GM18519 (cell line): ENCODE results near the gene RAB3GAP2.
"Not testable (repeated sequence)": the region's sequence is repeated elsewhere in the genome, so short reads cannot be mapped to it uniquely, and the experiment has no call there.

Experiments used
- ATAC-seq: cut with Tn5 transposase; IDR thresholded peaks from one replicate; pipeline ENCODE4 v1.9.1; 2021; ENCODE audit warnings: mild to moderate bottlenecking, moderate library complexity; ENCODE audit not compliant: unreplicated experiment, low FRiP score

Gene RAB3GAP2

DNA sequence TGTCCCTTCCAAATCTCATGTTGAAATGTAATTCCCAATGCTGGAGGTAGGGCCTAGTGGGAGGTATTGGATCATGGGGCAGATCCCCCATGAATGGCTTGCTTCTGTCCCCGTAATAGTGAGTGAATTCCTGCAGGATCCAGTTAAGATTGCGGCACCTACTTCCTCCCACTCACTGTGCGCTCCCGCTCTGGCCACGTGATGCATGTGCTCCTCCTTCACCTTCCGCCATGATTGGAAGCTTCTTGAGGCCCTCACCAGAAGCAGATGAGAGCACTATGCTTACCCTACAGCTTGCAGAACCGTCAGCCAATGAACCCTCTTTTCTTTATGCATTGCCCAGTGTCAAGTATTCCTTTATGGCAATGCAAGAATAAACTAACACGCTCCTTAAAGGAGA, 14.9 kb upstream of the RAB3GAP2 start:
- ATAC-seq, result no peak

DNA sequence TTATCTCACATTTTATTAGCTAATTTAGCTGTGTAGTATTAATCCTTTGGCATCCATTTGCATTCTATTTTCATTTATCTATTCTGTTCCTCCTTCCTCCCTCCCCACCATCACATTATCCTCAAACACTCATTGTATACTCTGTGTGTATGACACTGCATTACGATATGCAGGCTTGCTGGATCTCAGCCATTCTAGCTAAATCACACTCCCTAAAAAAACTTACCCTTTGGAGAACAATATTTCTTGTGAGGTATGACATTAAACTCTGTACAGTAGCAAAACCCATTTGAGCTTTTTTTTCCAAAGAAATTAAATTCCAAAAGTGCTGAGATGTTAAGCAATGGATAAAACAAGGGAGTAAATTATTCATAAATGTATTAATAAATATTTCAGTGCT, 11.4 kb upstream of the RAB3GAP2 start:
- no peak for ATAC-seq

DNA sequence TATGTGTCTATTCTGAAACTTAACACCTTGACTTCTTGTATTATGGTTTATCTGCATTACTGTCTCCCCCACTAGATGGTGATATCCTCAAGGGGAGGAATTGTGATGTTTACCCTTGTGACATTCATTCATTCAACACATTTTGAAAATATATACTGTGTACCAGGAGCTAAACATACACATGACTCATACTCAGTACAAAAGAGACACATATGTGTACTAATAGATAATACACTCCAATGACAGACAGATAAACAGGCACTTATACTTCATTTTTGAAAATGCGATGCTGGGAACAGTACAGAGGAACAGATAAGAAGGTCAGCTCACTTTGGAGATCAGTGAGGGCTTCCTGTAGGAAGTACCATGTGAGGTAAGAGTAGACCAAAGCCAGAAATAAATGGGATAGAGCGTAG, 8.9 kb upstream of the RAB3GAP2 start:
- ATAC-seq, result no peak

DNA sequence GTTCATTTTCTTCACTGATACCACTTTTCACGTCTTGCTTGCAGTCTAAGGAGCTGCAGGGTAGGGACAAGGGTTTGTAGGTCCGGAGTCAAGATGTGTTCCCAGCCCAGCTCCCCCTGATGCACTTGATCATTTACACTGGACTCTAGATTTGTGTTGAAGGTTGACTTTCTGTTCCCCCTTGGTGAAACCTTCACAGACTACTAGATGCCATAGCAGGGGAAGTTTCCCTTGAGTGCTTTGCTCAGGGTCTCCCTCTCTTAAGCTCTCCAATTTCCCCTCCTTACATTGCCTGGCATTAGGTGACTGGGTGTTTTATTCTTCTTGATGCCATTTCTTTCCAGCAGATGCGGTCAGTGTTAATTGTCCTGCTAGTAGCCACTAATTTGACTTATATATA, 8.0 kb upstream of the RAB3GAP2 start:
- no peak for ATAC-seq

DNA sequence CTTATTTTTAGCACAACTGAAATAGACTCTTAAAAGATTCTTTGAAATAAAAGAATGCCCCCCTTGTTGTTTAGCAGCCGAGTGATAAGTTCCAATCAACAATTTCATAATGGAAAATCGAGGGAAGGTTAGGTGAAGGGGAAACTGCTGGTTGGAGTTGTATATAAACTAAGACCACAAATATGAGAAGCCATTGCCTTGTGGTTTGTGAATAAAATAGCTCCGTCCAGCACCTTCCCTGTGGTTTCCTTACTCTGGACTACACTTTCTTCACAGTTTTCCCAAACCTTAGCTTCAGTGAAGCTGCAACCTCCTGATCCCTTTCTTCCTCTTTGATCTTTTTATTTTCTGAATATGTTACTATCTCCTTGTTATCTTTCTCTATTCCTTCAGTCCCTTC, 6.7 kb upstream of the RAB3GAP2 start:
- ATAC-seq, result no peak

DNA sequence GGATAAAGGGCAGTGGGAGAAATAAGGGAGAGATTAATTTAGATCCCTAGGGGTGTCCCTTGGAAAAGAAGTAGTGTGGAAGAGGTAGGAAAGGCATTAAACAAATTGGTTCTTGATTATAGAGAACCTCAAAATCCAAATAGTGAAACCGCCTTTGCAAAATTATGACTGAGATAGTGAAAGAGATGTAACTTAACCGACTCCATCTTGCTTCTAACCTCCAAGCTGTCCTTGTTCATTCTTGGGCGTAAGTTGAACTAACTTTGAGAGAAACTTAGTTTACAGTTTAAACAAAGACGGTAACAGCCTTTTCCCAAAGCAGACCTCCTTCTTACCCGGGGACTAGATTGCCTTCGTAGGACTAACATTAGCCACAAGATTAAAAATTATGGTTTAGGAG, 3.2 kb upstream of the RAB3GAP2 start:
- no peak for ATAC-seq

DNA sequence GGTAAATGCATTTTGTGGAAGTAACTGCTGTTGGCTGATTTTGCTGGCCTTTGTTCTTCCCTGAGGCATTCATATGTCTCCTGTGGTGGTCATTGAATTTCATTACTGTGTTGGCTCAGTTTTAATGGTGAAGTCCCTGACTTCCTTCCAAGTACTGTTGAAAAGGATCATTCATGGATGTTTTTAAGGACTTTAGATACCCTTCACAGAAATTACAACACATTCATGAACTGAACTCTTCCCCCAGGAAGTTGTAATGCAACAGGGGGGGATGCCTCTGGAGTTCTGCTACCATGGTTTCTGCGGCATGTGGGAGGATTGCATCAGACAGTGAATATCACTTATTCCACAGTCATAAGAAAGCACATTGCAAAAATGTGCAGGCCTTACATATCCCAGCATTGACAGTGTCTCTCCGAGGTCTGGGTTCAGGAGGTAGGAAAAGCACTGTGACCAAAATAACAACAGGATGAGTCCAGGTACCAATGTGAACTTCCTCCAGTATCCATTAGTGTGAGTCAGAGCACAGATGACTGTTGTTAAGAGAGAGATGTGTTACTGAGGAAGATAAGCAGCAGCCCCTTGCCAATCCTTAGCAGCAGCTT, 2.1 kb upstream of the RAB3GAP2 start:
- ATAC-seq, result no peak

DNA sequence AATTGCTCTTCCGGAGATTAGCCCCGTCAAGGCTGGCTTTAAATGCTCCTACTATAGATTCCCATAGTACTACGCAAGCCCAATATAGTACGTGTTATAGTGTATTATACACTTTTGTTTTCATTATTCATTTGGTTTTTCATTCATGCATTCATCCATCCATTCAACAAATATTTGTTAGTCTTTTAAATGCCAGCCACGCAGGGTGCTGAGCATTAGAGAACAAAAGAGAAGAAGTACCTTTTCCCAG, 513 bp upstream of the RAB3GAP2 start:
- no peak for ATAC-seq

DNA sequence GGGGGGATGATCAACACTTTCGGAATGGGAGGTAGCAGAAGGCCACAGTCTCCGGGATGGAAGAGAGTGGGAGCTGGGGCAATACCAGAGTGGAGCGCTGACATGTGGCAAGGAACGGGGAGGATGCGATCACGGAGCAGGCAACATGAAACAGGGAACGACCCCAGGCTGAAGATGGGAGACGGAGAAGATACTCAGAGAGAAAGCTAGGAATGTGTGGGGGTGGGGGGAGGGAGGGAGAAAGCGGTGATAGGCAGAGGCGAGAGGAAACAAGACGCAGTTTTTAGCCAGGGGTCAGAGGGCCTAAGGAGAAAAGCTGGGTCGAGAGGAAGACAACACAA, 577 bp downstream of the RAB3GAP2 start:
- ATAC-seq, result no peak

DNA sequence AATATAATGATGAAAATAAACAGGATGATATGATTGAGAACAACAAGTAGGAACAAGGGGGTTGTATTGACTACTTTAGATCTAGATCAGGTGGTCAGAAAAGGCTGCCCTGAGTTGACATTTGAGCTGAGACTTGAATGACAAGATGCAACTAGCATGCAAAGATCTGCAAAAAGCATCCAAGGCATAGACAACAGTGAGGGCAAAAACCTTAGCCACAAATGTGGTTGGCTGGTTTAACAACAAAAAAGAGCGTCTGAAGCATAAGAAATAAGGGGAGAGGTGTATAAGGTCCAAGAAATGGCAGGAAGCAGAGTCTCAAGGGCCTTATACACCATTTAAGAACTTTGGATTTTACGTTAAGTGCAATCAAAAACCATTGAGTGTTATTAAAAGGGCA, 3.2 kb downstream of the RAB3GAP2 start:
- ATAC-seq, result no peak

DNA sequence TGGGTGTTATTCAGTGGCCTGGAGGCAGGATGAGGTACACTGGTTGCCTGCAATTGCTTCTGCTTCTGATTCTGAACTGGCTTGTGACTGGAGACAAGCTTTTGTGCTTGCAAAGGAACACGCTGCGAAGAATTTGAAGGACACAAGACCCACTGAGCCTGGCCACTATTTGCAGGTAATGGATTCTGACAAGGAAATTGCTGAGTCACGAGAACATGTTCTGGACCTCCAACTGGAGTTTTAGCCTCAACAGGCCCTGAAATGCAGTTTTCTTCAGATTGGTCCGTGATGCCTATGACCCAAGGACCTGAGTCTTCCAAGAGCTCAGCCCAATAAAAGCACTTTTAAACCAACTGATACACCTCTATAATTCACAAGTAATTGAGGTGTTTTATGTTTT, 4.6 kb downstream of the RAB3GAP2 start:
- ATAC-seq, result no peak

DNA sequence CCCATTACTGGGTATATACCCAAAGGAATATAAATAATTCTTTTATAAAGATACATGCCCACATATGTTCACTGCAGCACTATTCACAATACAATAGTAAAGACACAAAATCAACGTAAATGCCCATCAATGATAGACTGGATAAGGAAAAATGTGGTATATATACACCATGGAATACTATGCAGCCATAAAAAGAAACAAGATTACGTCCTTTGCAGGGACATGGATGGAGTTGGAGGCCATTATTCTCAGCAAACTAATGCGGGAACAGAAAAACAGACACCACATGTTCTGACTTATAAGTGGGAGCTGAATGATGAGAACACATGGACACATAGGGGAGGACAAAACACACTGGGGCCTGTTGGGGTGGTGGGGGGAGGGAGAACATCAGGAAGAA, 12.0 kb downstream of the RAB3GAP2 start:
- ATAC-seq, result not testable (repeated sequence)

DNA sequence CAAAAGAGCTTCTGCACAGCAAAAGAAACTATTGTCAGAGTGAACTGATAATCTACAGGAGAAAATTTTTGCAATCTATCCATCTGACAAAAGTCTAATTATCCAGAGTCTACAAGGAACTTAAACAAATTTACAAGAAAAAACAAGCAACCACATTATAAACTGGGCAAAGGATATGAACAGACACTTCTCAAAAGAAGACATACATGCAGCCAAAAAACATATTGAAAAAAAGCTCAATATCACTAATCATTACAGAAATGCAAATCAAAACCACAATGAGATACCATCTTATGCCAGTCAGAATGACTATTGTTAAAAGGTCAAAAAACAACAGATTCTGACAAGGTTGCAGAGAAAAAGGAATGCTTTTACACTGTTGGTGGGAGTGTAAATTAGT, 12.5 kb downstream of the RAB3GAP2 start:
- ATAC-seq, result not testable (repeated sequence)

DNA sequence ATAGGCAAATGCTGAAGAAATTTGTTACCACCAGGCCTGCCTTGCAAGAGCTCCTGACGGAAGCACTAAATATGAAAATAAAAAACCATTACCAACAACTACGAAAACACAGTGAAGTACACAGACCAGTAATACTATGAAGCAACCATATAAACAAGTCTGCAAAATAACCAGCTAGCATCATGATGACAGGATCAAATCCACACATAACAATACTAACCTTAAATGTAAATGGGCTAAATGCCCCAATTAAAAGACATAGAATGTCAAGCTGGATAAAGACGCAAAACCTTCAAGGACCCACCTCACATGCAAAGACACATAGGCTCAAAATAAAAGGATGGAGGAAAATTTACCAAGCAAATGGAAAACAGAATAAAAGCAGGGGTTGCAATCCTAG, 16.1 kb downstream of the RAB3GAP2 start:
- not testable (repeated sequence) for ATAC-seq

DNA sequence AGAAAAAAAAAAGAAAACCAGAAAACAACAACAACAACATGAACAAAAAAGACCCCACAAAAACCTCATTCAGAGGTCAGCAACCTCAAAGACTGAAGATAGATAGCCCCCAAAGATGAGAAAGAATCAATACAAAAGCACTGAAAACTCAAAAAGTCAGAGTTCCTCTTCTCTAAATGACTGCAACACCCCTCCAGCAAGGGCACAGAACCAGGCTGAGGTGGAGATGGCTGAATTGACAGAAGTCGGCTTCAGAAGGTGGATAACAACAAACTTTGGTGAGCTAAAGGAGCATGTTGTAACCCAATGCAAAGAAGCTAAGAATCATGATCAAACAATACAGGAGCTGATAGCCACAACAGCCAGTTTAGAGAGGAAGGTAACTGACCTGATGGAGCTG, 17.0 kb downstream of the RAB3GAP2 start:
- no peak for ATAC-seq

DNA sequence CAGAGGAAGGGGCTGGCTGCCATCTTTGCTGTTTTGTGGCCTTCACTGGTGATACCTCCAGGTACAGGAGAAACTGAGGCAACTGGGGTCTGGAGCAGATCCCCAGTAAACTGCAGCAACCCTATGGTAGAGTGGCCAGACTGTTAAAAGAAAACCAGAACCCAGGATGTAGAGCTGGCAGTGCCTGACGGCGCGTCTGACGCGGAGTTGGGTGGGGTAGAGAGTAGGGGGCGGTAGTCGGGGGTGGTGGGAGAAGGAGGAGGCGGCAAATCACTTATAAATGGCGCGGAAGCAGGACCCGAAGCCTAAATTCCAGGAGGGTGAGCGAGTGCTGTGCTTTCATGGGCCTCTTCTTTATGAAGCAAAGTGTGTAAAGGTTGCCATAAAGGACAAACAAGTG, 19.0 kb downstream of the RAB3GAP2 start:
- not testable (repeated sequence) for ATAC-seq

DNA sequence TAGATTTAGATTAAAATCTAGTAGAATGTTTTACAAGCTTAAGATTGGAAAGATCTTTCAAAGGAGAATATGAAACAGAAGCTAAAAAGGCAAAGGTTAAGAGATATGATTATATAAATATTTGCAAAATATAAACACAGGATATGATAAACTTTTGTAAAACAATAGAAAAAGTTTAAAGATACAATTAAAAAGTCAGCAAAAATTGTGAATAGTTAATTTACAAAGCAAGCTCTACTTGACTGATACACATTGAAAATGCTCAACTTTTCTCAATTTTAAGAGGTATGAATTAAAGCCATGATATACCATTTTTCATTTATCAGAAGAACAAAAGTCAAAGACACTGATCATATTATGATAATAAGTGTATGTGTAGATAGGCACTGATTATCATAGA, 21.0 kb downstream of the RAB3GAP2 start:
- no peak for ATAC-seq

DNA sequence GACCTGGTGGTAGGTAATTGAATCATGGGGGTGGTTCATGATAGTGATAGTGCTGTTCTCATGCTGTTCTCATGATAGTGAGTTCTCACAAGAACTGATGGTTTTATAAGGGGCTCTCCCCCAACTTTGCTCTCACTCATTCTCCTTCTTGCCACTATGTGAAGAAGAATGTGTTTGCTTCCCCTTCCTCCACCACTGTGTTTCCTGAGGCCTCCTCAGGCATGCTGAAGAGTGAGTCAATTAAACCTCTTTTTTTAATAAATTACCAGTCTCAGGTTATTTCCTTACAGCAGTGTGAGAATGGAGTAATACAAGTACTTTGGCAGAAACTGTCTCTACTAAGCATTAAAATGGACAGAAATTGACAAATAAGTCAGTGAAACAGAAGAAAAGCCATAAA, 21.6 kb downstream of the RAB3GAP2 start:
- no peak for ATAC-seq

DNA sequence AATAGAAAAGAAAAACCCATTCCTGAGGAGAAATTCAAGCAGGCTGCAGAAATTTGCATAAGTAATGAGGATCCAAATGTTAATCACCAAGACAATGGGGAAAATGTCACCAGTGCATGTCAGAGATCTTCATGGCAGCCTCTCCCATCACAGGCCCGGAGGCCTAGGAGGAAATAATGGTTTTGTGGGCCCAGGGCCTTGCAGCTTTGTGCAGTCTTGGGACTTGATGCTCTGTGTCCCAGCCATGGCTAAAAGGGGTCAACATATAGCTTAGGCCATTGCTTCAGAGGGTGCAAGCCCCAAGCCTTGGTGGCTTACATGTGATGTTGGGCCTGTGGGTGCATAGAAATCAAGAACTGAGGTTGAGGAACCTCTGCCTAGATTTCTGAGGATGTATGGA, 22.7 kb downstream of the RAB3GAP2 start:
- ATAC-seq, result no peak

DNA sequence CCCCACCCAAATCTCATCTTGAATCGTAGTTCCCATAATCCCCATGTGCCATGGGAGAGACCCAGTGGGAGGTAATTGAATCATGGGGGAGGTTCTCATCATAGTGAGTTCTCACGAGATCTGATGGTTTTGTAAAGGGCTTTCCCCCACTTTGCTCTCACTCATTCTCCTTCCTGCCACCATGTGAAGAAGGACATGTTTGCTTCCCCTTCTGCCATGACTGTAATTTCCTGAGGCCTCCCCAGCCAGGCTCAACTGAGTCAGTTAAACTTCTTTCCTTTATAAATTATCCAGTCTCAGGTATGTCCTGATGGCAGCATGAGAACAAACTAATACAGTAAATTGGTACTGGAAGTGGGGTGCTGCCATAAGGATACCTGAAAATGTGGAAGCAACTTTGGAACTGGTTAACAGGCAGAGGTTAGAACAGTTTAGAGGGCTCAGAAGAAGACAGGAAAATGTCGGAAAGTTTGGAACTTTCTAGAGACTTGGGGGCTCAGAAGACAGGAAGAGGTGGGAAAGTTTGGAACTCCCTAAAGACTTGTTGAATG, 23.5 kb downstream of the RAB3GAP2 start:
- not testable (repeated sequence) for ATAC-seq

DNA sequence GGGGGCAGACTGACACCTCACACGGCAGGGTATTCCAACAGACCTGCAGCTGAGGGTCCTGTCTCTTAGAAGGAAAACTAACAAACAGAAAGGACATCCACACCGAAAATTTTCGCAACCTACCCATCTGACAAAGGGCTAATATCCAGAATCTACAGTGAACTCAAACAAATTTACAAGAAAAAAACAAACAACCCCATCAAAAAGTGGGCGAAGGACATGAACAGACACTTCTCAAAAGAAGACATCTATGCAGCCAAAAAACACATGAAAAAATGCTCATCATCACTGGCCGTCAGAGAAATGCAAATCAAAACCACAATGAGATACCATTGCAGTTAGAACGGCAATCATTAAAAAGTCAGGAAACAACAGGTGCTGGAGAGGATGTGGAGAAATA, 26.4 kb downstream of the RAB3GAP2 start:
- ATAC-seq, result not testable (repeated sequence)

DNA sequence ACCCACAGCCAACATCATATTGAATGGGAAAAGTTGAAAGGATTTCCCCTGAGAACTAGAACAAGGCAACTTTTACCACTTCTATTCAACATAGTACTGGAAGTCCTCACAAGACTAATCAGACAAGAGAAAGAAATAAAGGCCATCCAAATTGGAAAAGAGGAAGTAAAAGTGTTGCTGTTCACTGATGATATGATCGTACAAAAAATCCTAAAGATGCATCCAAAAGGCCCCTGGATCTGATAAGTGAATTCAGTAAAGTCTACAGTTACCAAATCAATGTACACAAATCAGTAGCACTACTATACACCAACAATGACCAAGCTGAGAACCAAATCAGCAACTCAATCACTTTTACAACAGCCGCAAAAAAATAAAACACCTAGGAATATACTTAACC, 28.3 kb downstream of the RAB3GAP2 start:
- no peak for ATAC-seq

DNA sequence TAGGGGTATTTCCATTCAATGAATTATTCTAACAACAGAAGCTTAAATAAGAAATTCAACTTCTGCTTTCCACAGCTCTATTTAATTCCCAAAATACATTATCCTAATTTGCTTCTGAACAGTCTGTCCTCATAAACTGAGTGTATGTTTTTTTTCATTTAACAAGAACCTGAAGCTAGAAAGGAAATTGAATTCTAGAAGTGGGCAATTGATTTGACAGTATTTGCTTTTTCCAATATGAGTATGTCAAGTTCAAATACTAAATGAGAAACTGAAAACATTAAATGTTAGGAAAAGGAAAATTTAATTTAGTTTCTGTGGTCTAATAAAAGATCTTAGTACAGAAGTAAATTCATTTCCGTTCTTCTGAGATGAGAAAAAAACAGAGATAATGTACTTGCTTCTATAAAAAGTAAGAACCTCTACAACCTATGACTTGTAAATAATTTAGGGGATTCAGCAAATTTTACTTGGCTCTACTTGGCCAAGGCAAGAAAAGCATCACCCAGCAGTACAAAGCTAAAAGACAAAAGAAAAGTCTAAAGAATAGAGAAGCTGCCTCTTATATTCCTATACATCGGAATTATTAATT, 31.1 kb downstream of the RAB3GAP2 start:
- no peak for ATAC-seq
